Measurements from ENCODE around the gene DENND1C.
A peak's percentile ranks its signal among the peaks of the same experiment; 100 is the strongest.

The DENND1C gene

DNA sequence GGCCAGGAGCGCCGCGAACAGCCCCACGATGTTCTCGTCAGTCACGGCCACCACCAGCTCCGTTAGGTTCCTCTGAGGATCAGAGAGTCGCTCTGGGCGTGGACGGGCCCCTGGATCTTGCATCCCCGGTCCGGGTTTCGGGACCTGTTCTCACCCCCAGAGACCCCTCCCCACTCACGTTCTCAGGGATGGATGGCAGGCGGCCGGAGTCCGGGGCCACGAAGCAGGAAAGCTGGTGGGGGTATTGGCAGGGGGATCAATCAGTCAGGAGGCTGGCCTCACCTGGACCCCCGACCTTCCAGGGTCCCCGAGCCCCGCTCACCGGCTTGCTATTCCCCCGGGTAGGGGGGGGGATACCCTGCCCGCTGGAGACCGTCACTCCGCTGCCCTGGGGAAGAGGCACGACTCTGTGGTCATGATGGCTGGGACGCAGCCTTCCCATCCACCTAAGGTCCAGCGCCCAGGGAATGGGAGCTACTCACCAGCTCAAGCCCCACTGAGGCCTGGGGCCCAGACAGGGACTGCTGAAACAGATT lies 4.6 kb downstream of the DENND1C start:
- DNase-seq, result no peak

DNA sequence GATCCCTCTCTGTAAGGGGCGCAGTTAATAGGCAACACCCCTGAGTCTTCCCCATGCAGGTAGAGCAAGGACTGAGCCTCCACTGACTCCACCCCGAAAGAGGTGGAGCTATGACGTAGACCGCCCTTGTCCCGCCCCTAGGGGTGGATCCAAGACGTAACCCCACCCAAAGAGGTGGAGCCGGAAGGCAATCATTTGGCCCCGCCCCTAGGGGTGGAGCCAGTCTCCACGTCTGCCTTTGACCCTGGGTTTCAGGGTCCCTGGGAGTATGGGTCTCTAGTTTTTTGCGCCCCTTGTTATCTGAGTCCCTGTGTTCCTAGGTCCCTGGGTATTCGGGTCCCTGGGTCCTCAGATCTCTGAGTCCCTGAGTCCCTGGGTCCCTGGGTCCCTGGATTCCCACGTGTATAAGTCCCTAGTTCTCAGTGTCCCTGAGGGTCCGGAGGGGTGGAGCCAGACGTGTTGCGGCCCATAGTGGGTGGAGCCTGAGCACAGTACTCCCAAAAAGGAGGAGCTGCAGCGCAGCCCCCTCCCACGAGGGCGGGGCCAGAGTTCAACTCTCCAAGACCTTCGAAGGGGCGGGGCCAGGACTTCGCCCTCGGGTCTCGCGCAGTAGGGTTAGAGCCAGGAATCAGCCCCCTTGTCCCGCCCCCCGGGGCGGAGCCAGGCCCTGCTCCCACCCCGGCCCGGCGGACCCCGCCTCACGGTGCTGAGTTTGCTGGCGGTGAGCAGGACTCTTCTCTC lies 5.3 kb downstream of the DENND1C start:
- DNase-seq, result peak; percentile 39

DNA sequence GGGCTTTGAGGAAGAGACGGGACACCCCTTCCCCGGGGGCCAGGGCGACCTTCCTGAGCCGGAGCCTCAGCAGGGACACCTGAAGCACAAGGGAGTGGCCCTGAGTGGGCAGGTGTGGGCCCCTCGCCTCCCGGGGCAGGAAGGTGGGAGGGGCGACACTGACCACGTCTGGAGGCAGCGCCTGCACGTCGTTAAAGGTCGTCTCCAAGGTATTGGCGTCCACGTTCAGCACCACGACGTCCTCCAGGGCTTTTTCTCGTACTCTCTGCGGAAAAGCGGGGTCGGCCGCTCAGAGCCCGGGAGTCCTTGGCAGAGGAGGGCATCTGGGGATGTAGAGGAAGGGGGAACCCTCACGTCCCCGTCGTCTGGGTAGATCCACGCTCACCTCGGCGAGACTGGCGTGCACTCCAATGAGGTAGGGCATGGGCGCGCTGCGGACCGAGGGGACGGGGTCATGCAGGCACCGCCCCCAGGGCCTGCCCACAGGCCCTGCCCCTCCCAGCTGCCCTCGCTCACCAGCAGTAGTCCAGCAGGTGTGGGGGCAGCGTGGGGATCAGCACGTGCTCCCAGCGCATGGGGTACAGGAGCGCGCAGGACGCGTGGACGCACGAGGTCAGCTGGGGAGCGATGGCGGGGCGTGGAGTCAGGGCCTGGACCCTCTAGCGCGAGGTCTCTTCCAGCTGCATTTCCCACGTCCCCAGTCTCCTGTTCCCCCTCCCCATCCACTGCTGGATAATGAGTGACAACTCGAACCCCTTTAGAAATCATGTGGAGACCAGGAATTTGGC lies 6.1 kb downstream of the DENND1C start:
- DNase-seq, result no peak

DNA sequence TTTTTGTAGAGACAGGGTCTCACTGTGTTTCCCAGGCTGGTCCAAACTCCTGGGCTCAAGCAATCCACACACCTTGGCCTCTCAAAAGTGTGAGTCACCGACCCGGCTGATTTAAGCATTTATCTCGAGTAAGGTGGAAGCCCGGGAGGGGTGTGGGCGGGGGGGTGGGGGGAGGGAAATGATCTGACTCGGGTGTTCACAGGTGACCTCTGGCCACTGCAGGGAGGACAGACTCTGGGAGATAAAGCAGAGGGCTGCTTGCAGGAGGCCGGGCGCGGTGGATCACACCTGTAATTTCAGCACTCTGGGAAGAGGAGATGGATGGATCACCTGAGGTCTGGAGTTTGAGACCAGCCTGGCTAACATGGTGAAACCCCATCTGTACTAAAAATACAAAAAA lies 7.9 kb downstream of the DENND1C start:
- DNase-seq, result no peak

DNA sequence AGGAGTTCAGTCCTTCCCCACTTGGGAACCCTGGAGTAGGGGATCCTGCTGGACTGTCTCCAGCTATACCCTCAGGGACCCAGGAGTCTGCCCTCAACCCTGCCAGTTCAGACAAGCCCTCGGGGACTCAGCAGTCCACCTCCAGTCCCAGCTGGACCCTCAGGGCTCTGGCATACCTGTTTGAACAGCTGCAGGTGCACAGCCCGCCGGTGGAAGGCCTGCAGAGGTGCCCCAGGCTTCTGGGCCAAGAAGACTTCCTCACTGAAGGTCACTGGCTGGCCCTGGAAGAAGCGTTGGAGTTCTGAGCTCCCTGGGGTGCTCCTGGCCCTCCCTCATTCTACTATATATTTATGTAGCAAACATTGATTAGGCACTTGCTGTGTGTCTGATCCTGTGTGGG lies 8.9 kb downstream of the DENND1C start:
- DNase-seq, result no peak

DNA sequence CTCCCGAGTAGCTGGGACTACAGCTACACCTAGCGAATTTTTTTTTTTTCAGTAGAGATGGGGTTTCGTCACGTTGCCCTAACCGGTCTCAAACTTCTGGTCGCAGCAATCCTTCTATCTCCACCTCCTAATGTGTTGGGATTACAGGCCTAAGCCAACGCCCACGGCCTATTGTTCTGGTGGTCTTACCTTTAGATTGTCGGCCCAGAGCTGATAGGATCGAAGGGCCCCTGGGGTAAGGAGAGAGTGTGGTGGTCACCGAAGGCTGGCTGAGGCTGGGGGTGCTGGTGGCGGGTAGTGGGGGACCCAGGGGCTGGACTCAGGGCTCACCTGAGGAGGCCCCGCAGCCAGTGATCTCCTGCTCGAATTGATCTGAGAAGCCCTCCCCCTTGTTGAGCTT lies 10.5 kb downstream of the DENND1C start:
- no peak for DNase-seq

DNA sequence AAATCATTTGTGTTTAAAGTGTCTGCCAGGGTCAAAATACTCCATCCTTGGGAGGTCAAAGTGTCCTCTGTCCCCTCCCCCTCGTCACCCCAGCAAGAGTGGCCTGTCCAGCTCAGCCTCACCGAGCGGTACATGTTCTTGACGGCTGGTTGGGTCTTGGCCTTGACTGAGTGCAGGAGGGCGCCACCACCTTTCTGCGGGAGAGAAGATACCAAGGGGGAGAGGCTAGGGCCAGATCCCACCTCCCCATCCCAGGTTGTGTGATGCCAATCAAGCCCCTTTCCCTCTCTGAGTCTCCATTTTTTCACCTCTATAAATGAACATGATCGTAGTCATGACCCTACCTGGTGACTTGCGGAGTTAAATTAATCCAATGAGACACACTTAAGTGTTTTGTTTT lies 11.4 kb downstream of the DENND1C start:
- no peak for DNase-seq

DNA sequence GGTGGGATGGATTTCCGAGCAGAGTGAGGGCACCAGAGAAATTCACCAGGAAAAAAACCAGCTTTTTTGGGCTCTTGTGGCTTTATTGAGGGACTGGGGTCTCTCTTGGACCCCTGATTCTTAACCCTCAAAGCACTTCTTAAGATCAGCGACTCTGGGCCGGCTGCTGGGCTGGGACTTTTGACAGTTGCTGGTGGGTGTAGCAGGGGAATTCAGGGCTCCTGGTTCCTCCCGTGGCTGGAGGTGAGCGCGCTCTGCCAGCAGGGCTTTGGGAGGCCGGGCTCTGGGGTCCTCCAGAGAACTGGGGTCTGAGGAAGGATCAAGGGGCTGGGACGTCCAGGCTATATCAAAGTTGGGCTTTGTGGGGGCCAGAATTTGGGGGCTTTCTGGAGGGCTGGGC lies 14.2 kb downstream of the DENND1C start:
- no peak for DNase-seq

DNA sequence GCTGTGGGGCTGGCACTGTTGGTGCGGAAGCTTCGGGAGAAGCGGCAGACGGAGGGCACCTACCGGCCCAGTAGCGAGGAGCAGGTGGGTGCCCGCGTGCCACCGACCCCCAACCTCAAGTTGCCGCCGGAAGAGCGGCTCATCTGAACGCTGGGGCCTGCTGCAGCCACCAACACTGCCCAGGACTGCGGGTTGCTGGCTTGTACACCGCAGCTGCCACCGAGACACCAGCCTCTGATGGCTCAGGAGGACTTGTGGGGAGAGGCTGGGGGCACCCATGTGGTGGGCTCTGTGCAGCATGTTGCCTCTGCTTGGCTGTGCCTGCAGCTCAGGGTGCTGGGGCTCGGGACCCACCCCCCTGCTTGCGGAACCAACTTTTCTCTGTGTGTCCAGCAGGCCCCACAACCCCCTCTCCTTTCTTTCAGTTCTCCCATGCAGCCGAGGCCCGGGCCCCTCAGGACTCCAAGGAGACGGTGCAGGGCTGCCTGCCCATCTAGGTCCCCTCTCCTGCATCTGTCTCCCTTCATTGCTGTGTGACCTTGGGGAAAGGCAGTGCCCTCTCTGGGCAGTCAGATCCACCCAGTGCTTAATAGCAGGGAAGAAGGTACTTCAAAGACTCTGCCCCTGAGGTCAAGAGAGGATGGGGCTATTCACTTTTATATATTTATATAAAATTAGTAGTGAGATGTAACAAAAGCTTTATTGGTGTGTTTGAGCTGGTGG lies 14.9 kb downstream of the DENND1C start:
- DNase-seq, result no peak

DNA sequence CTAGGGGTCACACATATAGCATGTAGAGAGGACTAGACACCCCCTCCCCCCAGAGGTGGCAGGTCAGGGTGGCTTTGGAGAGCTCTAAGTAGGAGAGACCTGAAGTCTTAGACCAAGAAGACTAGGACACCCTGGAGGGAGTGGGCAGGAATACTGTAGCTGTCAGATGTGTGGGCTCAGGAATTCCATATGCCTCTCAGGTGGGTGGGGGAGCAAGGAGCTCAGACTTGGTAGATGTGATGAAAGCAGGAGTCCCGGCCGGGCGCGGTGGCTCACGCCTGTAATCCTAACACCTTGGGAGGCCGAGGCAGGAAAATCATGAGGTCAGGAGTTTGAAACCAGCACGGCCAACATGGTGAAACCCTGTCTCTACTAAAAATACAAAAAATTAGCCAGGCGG lies 15.9 kb downstream of the DENND1C start:
- no peak for DNase-seq

DNA sequence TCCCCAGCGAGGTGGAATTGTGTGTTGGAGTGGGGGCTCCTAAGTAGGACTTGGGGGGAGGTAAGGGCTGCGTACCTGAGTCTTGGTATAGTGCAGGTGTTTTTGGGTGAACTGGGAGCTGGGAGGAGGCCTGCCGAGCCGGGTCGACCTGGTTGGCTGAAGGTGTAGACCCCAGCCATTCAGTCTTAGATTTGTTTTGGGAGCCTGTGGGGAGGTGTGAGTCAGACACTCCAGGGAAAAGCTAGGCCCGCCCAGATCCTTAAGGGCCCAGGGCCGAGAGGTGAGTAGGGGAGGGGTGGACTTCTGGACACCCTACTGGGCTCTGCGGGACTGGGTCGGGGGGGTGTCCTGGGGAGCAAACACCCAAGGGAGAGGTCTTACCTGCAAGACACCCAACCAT lies 16.6 kb downstream of the DENND1C start:
- no peak for DNase-seq

DNA sequence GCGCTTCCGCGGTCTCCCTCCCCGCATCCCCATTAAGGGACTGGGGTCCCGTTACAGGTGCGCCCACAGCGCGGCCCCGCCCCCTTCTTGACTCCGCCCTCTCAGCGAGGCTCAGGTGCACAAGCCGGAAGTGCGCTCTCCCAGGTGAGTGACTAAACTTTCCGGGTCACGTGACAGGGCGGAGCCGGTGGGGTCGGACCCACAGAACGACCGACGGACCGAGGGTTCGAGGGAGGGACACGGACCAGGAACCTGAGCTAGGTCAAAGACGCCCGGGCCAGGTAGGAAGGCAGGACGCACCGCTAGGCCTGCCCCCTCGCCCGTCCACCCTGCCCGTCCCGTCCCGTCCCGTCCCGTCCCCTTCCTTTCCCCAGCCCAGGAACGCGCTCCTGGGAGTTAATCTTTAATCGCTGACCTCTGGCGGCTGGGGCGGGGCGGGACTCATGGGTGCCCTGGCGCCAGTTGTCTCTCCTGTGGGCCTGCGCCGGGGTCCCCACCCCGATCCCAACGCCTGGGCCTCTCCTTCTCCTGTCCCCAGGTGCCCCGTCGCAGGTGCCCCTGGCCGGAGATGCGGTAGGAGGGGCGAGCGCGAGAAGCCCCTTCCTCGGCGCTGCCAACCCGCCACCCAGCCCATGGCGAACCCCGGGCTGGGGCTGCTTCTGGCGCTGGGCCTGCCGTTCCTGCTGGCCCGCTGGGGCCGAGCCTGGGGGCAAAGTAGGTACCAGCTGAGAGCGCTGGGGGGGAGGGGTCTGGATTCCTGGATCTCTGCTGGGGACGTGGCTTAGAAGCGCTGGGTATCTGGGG lies 17.3 kb downstream of the DENND1C start, which contains the start of gene CRB3:
Gene CRB3 (plus strand): TSS at position 202 of the 804 bp plus-strand sequence. CDS start 431 bp downstream, at position 633.
- DNase-seq, result peak; percentile 48 to 49

DNA sequence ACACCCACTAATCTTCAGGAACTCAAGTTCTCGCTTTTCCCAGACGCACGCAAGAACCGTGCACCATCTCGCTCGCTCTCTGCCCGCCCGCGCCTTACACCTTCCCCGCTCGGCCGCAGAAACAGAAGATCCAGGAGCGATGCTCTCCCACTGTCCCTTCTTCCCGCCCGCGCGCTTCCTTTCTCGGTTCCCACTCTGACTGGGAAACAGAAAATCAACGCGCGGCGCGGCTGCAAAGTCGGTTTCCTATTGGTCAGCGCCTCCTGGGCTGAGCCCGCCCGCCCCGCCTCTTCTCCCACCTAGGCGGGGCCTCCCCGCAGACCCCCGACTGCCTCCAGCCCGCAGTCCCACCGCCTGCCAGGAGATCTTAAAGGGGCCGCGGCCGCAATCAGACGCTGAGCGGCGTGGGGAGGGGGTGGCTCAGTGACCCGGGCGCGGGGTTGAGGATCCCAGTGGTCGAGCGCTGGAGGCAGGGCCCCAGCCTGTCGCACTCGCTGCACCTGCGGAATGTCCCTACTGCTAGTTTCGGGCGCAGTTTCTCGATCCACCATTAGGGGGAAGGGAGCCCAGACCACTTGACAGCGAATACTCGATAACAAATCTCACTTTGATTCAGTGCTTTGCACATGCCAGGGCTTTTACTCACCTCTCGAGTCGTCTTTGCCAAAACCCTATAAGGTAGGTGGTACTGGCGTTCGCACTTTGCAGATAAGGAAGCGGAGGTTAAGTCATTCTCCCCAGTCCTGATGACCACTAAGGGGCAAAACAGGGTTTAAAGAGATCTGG lies 21.3 kb downstream of the DENND1C start:
- peak; percentile 97 to 98 for DNase-seq

DNA sequence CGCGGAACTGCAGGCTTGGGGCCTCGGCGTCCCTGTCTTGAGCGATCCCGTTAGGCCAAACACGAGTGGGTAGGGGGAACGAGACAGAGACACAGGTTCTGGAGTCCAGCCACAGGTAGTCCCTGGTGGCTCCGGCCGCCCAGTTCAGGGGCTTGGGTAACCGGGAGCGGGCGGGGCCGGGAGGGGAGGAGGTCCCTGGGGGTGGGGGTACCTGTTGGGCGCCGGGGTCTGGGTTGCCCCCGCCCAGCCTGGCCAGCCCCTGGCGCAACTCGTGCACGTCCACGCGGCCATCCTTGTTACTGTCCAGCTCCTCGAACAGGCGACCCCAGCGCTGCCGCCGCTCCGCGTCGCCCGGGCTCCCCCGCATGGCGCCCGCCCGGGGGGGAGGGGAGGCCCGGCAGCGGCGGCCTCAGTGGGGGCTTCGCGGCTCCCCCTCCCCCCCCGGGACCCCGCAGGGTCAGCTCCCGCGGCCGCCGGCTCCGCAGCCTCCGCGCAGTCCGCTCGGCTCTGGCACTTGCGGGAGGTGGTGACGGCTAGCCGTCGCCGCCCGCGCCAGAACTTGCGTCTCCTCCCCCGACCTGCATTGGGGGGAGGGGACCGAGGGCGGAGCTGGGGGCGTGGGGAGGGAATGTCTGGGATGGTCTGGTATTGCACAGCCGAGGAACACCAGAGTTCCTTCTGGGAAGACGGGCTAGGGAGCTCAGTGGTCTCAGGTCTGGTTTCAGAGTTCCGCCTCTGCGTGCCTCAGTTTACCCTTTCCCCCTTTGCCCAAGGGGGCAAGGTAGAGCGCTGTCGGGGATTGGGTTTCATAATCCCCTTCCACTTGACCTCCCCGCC lies 22.1 kb downstream of the DENND1C start, which contains the start of gene SLC25A23:
Gene SLC25A23 (minus strand): TSS at position 531 of the 837 bp plus-strand sequence. CDS start 164 bp downstream, at position 367.
- DNase-seq, result peak; percentile 49 to 50

DNA sequence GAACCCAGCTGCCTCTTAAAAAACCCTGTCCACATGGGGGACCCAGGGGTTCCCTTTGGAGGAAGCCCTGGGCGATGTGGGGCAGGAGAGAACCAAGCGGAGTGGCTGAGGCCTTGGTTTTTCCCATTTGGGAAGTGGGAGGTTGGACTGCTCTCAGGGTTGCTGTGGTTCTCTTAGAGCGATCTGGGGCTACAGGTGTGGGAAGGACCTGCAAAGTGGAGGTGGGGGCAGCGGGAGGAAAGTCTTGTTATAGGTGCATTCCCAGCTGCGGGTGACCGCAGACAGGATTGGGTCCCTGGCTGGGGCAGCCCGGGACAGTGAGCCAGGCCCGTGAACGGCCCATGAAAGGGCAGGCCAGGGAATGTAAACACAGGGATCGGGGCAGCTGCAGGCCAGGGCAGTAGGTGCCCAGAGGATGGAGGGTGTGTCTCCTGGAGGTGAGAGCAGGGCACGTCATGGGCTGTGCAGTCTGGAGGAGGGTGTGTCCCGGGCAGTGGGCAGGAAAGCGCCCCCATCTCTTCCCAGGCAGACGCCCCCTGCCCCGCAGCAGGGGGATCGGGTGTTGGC lies 22.8 kb downstream of the DENND1C start:
- no peak for DNase-seq

DNA sequence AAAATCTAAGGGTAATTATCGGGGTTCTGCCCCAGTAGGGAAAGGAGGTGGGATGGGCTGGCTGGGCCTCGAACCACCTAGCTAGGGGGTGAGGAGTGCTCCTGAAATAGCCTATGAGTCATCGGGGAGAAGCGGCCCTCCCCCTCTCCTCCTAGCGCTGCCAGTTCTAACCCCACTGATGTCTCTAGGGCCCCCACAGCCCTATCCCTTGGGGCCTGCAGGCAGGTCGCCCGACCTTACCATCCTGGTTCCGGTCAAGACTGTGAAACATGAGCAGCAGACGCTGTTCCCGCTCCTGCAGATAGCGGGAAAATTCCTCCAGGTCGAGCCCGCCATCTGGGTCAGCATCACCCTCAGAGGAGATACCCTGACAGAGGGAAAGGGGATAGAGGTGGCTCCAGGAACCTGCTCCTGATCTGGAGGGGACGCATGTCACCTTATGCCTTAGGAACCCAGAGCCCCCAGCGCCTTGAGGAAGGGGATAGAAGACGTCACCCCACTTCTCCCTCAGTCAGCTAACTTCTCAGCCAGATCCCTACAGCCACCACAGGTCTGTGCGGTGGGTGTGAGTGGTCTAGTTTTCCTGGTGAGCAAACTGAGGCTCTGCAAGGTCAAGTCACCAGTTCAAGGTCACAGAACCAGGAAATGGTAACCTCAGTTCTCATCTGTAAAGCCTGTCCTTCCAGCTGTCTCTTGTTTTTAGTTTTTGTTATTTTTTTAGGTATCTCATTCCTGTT lies 23.5 kb downstream of the DENND1C start:
- DNase-seq, result no peak

DNA sequence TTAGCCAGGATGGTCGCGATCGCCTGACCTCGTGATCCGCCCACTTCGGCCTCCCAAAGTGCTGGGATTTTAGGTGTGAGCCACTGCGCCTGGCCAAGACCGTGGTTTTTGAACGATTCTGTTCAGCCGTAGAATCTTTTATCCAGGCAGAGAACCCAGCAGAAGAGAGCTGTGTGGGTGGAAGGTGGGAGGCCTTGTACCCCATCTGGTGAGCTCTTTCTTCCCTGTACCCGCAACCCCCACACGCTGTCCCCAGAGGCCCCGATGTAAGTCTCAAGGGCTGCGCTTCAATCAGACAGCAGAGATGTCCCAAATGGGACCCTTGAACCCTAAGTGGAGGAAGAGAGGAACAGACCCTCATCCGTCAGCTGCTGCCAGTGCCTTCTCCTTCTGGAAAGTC lies 25.7 kb downstream of the DENND1C start:
- no peak for DNase-seq

DNA sequence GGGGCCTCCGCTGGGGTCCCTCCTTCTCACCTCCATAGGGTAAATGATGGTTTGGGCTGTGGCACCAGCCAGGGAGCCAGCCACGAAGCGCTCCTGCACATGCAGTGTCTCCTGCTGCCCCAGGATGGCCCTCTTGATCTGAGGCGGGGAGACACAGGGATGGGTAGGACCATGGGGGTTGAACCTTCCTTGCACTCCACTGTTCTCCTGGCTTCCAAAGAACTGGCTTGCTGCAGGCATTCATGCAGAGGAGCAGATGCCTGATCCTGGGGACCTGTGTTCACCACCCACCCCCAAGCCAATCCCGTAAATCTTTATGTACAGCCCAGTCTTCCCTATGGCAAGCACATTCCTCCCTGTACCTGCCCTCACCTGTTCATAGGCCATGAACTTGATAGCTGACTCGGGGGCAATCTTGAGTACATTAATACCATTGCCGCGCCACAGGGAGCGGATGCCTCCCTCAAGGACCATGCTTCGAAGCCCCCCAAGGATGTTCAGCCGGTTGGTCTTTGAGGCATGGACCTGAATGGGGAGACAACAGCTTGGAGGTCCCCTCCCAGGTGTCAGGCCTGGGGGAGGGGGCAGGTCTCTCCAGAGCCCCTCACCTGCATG lies 27.5 kb downstream of the DENND1C start:
- no peak for DNase-seq

DNA sequence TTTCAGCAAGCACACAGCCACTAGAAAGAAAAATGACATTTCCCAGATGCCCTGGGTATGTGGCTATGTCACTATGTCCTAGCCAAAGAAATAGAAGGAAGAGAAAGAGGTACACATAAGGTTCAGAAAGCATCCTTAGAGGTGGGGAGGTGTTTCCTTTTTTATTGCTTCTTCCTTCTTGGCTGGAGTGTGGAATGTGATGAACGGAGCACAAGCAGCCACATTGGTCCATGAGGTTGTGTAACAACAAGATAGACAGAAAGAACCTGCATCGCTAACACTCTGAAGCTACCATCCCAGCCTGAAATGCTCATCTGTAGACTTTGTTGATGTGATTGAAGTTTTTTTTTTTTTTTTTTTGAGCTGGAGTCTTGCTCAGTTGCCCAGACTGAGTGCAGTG lies 28.7 kb downstream of the DENND1C start:
- no peak for DNase-seq

All from activated CD4-positive, alpha-beta T cell treated with anti-CD3 and anti-CD28 coated beads, Interleukin-2, amount 50 U/mL, for 4 hours (primary cell).